Activated CD8-positive, alpha-beta T cell treated with anti-CD3 and anti-CD28 coated beads for 36 hours (primary cell): ENCODE results near the gene TAX1BP1. TPM values are rescaled to one million over a fixed set of nuclear protein-coding genes. Genes with fewer than 3 reads are reported as not detected.

Experiments
- ATAC-seq: fragments of 200-7000 bp; cut with Tn5 transposase; one replicate; pipeline ENCODE4 v1.10.0; 2021; ENCODE audit warnings: mild to moderate bottlenecking, moderate library complexity
- CTCF ChIA-PET: fragments of 350-600 bp; sonication (Branson Sonifier 250); formaldehyde crosslinking; loops from one replicate; lab custom pipeline; 2021; ENCODE audit warnings: antibody characterized with exemption; lab: Charles Lee
- POLR2A ChIA-PET: fragments of 350-600 bp; sonication (Branson Sonifier 250); formaldehyde crosslinking; loops from one replicate; lab custom pipeline; 2021; ENCODE audit warnings: antibody characterized with exemption; lab: Charles Lee
- DNase-seq: peaks from one replicate; pipeline ENCODE4 v3.0.0-alpha.2; 2020
- H3K27ac Mint-ChIP-seq: one replicate; pipeline ENCODE4 v1.8.0; 2021; ENCODE audit warnings: mild to moderate bottlenecking, mixed read lengths
- H3K27me3 Mint-ChIP-seq: one replicate; pipeline ENCODE4 v1.8.0; 2021; ENCODE audit warnings: mixed read lengths
- H3K36me3 Mint-ChIP-seq: one replicate; pipeline ENCODE4 v1.8.0; 2021; ENCODE audit warnings: low read depth, mixed read lengths
- H3K4me1 Mint-ChIP-seq: one replicate; pipeline ENCODE4 v1.8.0; 2021; ENCODE audit warnings: low read depth, mixed read lengths
- H3K4me3 Mint-ChIP-seq: one replicate; pipeline ENCODE4 v1.8.0; 2021; ENCODE audit warnings: mild to moderate bottlenecking, moderate library complexity, mixed read lengths
- H3K9me3 Mint-ChIP-seq: one replicate; pipeline ENCODE4 v1.8.0; 2021; ENCODE audit warnings: mixed read lengths
- CTCF ChIP-seq: fragments of 200-600 bp; IDR thresholded peaks from one replicate; pipeline ENCODE4 v1.8.0; 2022; ENCODE audit warnings: antibody characterized with exemption, mild to moderate bottlenecking
- intact Hi-C: fragments of 100-400 bp; cut with micrococcal nuclease; formaldehyde crosslinking; loops from one replicate; pipeline ENCODE4 v1.10.0; 2022
- total RNA-seq, 2 experiments: library from RNA; stranded (reverse); gene quantifications; one replicate each; pipeline ENCODE4 v1.2.3, GENCODE V29; 2021

Gene TAX1BP1
- 10 to 100 TPM; 90.5 to 94.6 TPM for total RNA-seq

GRCh38 chr7:27739909-27740448, at the start of gene TAX1BP1:
TAX1BP1 (plus strand) TSS chr7:27740162; CDS start chr7:27748525, 8,363 bp downstream.
- ATAC-seq (peak; percentile 94), DNase-seq (peak; percentile 95)
- CTCF ChIA-PET = interaction anchor here (0.6 to 1.9 kb wide), 3 partner anchors 34 to 544 kb away, joined by 3 to 6 read pairs (median 4); no protein-coding TSS in a partner anchor

GRCh38 chr7:27690649-27691048, 49.3 kb upstream of the TAX1BP1 start:
- Mint-ChIP-seq H3K9me3 (no peaks in the 10 kb centered on the region), H3K27ac (no peak overlapping the region), H3K36me3 (no peaks in the 10 kb centered on the region), H3K4me3 (no peak overlapping the region), H3K4me1 (no peaks in the 10 kb centered on the region), H3K27me3 (peaks cover 1% of the 10 kb centered on the region)
- TF ChIP-seq CTCF = no peak
- POLR2A ChIA-PET = no interaction called here
- CTCF ChIA-PET = no interaction called here
- ATAC-seq (no peak), DNase-seq (no peak)
- intact Hi-C loops = no loop called here

More at GRCh38 chr7:27739909-27740448, at the start of gene TAX1BP1:
- Mint-ChIP-seq H3K4me3 (peak within 1 kb of the TSS; percentile 83), H3K27ac (peak within 1 kb of the TSS; percentile 96), H3K9me3 (no peaks in the 10 kb centered on the region), H3K27me3 (no peaks in the 10 kb centered on the region), H3K4me1 (peaks cover 32% of the 10 kb centered on the region), H3K36me3 (peaks cover 3% of the 10 kb centered on the region)
- POLR2A ChIA-PET = interaction anchor here (0.7 to 1.7 kb wide), 9 partner anchors 9 to 288 kb away, joined by 3 to 16 read pairs (median 3); partner anchors contain the start of gene HIBADH
- intact Hi-C loops = loop anchor here (2.0 kb wide), 1 partner anchor 77 kb away; the partner anchor contains the start of gene HIBADH
- no peak for TF ChIP-seq CTCF

- Mint-ChIP-seq H3K9me3 (no peaks in the 10 kb centered on the region), H3K36me3 (no peaks in the 10 kb centered on the region), H3K4me1 (peaks cover 3% of the 10 kb centered on the region), H3K4me3 (no peak overlapping the region), H3K27me3 (no peaks in the 10 kb centered on the region), H3K27ac (no peak overlapping the region)
- intact Hi-C loops = no loop called here
- ATAC-seq (no peak), DNase-seq (no peak)
- POLR2A ChIA-PET = interaction anchor here (0.6 kb wide), 1 partner anchor 103 kb away, joined by 3 read pairs; no protein-coding TSS in a partner anchor
- CTCF ChIA-PET = interaction anchor here (1.5 kb wide), 1 partner anchor 326 kb away, joined by 6 read pairs; no protein-coding TSS in a partner anchor
- TF ChIP-seq CTCF = no peak
These were observed 46.2 kb upstream of the TAX1BP1 start for GRCh38 chr7:27693794-27694193.

- ChIA-PET POLR2A (no interaction called here), CTCF (interaction anchor here (1.4 kb wide), 1 partner anchor 79 kb away, joined by 5 read pairs; no protein-coding TSS in a partner anchor)
- Mint-ChIP-seq H3K9me3 (no peaks in the 10 kb centered on the region), H3K36me3 (no peaks in the 10 kb centered on the region), H3K4me1 (peaks cover 3% of the 10 kb centered on the region), H3K27ac (no peak overlapping the region), H3K27me3 (no peaks in the 10 kb centered on the region), H3K4me3 (no peak overlapping the region)
- intact Hi-C loops = no loop called here
- DNase-seq = no peak
- TF ChIP-seq CTCF = no peak
- ATAC-seq = no peak
These were observed 44.9 kb upstream of the TAX1BP1 start for GRCh38 chr7:27695096-27695495.

GRCh38 chr7:27697861-27698430, 42.0 kb upstream of the TAX1BP1 start:
- Mint-ChIP-seq H3K36me3 (no peaks in the 10 kb centered on the region), H3K4me3 (no peak overlapping the region), H3K27me3 (peaks cover 6% of the 10 kb centered on the region), H3K27ac (no peak overlapping the region), H3K4me1 (peaks cover 3% of the 10 kb centered on the region), H3K9me3 (no peaks in the 10 kb centered on the region)
- no peak for TF ChIP-seq CTCF
- ATAC-seq (peak; percentile 24), DNase-seq (peak; percentile 34)
- intact Hi-C loops = no loop called here
- ChIA-PET POLR2A (no interaction called here), CTCF (no interaction called here)
